Adrenal gland (tissue), 12 donors: ENCODE results near the gene GDAP2. TPM values are rescaled to one million over a fixed set of nuclear protein-coding genes. Genes with fewer than 3 reads are reported as not detected.

ENCODE experiments used
- DNase-seq, 7 donors: peaks; one replicate each; pipeline ENCODE4 v3.0.0-alpha.2; 2019 to 2020
- H3K27ac ChIP-seq, 5 donors: fragments of 200-600 bp; sonication (generic) in 4 of 5; 1 replicate in 3 of 5; 2 replicates in 2 of 5; pipeline versions ENCODE4 v1.5.1 to v1.8.0; 2016 to 2020; ENCODE audit warnings: mild to moderate bottlenecking in 1 of 5
- H3K27me3 ChIP-seq: fragments of 200-600 bp; 2 replicates; pipeline ENCODE4 v1.8.0; 2021
- H3K36me3 ChIP-seq, 2 donors: fragments of 200-600 bp; replicated peaks in 1 of 2; 1 replicate in 1 of 2; 2 replicates in 1 of 2; pipeline versions ENCODE4 v1.5.1 to v1.8.0; 2018 to 2022
- H3K4me1 ChIP-seq, 2 donors: fragments of 200-600 bp; replicated peaks in 1 of 2; 1 replicate in 1 of 2; 2 replicates in 1 of 2; pipeline versions ENCODE4 v1.5.1 to v1.8.0; 2018 to 2021
- H3K4me3 ChIP-seq, 4 donors: fragments of 200-600 bp; sonication (generic) in 3 of 4; one replicate each; pipeline ENCODE4 v1.5.1; 2016 to 2018
- H3K9me3 ChIP-seq, 3 donors: fragments of 200-600 bp; sonication (generic) in 1 of 3; replicated peaks in 1 of 3; 1 replicate in 2 of 3; 2 replicates in 1 of 3; pipeline versions ENCODE4 v1.5.1 to v1.8.0; 2016 to 2021
- POLR2A ChIP-seq, 2 donors: fragments of 450-650 bp; IDR thresholded peaks; one replicate each; pipeline ENCODE4 v1.6.1; 2017; ENCODE audit warnings: antibody characterized with exemption in 2 of 2, mild to moderate bottlenecking in 2 of 2, moderate library complexity in 1 of 2
- WGBS, 4 donors: extraction: QIAGEN DNeasy Blood & Tissue Kit in 2 of 4; methylation state at CpG; one replicate each; pipeline versions ENCODE4 v1.1.5 to v1.1.7; 2013 to 2017; 5-methylcytosine and 5-hydroxymethylcytosine counted together
- intact Hi-C, 2 donors: fragments of 100-400 bp; cut with DNase I; formaldehyde crosslinking; loops; one replicate each; pipeline versions ENCODE4 v1.14.1 to v1.15.0; 2022 to 2023
- polyA plus RNA-seq, 3 donors: library from polyadenylated mRNA; stranded (reverse); fragments of 200-250 nt in 2 of 3; fragments of 350-450 nt in 1 of 3; fragmentation: Illumina TruSeq in 1 of 3; extraction: RNeasy Lipid Tissue Mini Kit (QIAGEN cat#74804) in 1 of 3; gene quantifications; one replicate each; pipeline ENCODE4 v1.2.3, GENCODE V29; 2013 to 2014
- total RNA-seq, 9 donors: library from RNA; depleted of rRNA in 4 of 9; stranded (reverse); fragments of >200 nt in 4 of 9; fragments of 120-200 nt in 1 of 9; fragmentation: NEBNext Ultra II Directional in 1 of 9; extraction: Animal tissue kit (Norgen Biotek cat#: 25700) in 1 of 9; gene quantifications; one replicate each; pipeline versions ENCODE4 v1.1.0 to v1.2.4, GENCODE V29; 2013 to 2023
- TF ChIP-seq, protein P1 (sequence below), 6 experiments: fragments of 450-650 bp in 4 of 6; fragments of 200-600 bp in 2 of 6; sonication (generic) in 1 of 6; IDR thresholded peaks; 1 replicate in 5 of 6; 2 replicates in 1 of 6; pipeline versions ENCODE4 v1.5.1 to v1.8.0; 2016 to 2021; ENCODE audit warnings: antibody characterized with exemption in 6 of 6, mild to moderate bottlenecking in 2 of 6, moderate library complexity in 1 of 6
- donor health status: healthy with polysubstance abuse.
- donor health status: Bipolar disorder and iron deficiency.
- donor health status: DM: yes; HTN: yes; CAD: no.
- donor health status: DM: no; HTN: no; CAD: no.
- donor health status: DM: no; HTN: no; CAD: no.
- donor health status: DM: yes; HTN: yes; CAD: no.

Gene GDAP2
- total and polyA plus RNA-seq, 12 donors: 2.2 to 34.2 (median 22.4) TPM

DNA sequence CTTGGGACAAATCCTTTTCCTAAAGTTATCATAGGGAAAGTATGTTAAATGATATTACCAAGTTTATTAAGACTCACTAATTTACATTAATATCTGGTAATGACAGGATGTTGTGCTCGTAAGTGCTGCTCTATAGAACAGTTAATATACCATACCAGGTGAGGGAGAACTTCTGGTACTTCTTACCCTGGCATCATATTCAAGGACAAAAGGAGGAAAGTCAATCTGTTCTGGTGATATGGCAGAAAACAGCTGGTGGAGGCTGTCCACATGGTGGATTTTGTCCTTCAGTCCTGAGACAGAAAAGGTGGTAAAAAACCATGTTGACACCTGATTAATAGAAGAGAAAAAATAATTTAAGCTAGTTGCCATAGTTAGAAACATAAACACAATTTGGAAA lies 51.6 kb downstream of the GDAP2 start:
- no peak for DNase-seq
- TF ChIP-seq, protein P1, sequence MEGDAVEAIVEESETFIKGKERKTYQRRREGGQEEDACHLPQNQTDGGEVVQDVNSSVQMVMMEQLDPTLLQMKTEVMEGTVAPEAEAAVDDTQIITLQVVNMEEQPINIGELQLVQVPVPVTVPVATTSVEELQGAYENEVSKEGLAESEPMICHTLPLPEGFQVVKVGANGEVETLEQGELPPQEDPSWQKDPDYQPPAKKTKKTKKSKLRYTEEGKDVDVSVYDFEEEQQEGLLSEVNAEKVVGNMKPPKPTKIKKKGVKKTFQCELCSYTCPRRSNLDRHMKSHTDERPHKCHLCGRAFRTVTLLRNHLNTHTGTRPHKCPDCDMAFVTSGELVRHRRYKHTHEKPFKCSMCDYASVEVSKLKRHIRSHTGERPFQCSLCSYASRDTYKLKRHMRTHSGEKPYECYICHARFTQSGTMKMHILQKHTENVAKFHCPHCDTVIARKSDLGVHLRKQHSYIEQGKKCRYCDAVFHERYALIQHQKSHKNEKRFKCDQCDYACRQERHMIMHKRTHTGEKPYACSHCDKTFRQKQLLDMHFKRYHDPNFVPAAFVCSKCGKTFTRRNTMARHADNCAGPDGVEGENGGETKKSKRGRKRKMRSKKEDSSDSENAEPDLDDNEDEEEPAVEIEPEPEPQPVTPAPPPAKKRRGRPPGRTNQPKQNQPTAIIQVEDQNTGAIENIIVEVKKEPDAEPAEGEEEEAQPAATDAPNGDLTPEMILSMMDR (IDR thresholded peaks at IDR 0.05): no peak
- no peak for TF ChIP-seq POLR2A (IDR thresholded peaks at IDR 0.05)
- no peak overlapping the region for H3K27ac ChIP-seq
- H3K4me3 ChIP-seq: no peak overlapping the region
- peaks cover 0 to 18% of the 10 kb centered on the region in 2 donors for H3K36me3 ChIP-seq
- WGBS, 4 donors: 95 to 100% (median 97%) methylated on average over 1 of the region's 1 CpG
- no peaks in the 10 kb centered on the region for H3K4me1 ChIP-seq
- intact Hi-C loops: no loop called here
- H3K9me3 ChIP-seq: no peaks in the 10 kb centered on the region
- no peaks in the 10 kb centered on the region for H3K27me3 ChIP-seq

DNA sequence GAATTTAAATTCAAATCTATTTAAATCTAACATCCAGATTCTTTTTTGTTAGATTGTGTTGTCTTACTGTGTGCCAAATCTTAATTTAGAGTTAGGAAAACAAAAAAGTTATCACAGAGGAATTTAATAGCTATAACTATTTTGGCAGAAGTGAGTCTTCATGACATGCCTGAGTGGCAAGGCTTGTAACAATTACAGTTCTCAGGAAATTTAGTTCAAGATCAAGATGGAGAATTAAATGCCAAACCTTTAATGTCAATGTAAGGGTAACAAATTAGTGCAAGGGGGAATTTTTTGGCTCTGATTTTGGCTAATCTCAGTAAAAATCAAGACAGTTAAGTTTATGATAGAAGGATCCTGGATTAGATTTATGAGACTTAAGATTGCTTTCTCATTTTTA lies 58.4 kb downstream of the GDAP2 start:
- TF ChIP-seq, protein P1 (IDR thresholded peaks at IDR 0.05): no peak
- TF ChIP-seq POLR2A (IDR thresholded peaks at IDR 0.05): no peak
- H3K27ac ChIP-seq: no peak overlapping the region
- peaks cover 0 to 34% of the 10 kb centered on the region in 2 donors for H3K36me3 ChIP-seq
- no peaks in the 10 kb centered on the region for H3K27me3 ChIP-seq
- no peaks in the 10 kb centered on the region for H3K9me3 ChIP-seq
- no peak overlapping the region for H3K4me3 ChIP-seq
- no peaks in the 10 kb centered on the region for H3K4me1 ChIP-seq
- no peak for DNase-seq
- intact Hi-C loops: no loop called here

DNA sequence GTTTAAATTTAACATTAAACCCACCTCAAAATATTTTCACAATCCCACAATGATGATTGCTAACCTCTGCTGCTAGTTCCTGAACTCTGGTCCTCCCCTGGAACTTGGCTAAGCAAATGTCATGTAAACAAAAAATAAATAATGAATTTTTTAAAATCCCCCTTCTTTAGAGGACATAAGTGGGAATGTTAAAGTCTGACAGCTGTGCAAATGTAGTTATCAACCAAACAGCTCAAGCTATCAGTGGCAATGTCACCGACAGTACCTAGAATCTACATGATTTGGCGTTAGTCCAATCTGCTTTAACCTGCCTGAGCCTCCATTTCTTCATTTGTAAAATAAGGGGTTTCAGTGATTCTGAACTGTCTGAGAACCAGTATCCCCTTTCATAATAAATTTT lies 67.7 kb downstream of the GDAP2 start:
- DNase-seq: no peak
- no peaks in the 10 kb centered on the region for H3K27me3 ChIP-seq
- H3K4me1 ChIP-seq: no peaks in the 10 kb centered on the region
- peaks cover 0 to 15% of the 10 kb centered on the region in 2 donors for H3K36me3 ChIP-seq
- intact Hi-C loops: no loop called here
- no peaks in the 10 kb centered on the region for H3K9me3 ChIP-seq
- H3K4me3 ChIP-seq: no peak overlapping the region
- 80 to 90% (median 84%) methylated on average over 2 of the region's 2 CpGs for WGBS, 4 donors
- no peak overlapping the region for H3K27ac ChIP-seq
- TF ChIP-seq, protein P1 (IDR thresholded peaks at IDR 0.05): no peak
- TF ChIP-seq POLR2A (IDR thresholded peaks at IDR 0.05): no peak

DNA sequence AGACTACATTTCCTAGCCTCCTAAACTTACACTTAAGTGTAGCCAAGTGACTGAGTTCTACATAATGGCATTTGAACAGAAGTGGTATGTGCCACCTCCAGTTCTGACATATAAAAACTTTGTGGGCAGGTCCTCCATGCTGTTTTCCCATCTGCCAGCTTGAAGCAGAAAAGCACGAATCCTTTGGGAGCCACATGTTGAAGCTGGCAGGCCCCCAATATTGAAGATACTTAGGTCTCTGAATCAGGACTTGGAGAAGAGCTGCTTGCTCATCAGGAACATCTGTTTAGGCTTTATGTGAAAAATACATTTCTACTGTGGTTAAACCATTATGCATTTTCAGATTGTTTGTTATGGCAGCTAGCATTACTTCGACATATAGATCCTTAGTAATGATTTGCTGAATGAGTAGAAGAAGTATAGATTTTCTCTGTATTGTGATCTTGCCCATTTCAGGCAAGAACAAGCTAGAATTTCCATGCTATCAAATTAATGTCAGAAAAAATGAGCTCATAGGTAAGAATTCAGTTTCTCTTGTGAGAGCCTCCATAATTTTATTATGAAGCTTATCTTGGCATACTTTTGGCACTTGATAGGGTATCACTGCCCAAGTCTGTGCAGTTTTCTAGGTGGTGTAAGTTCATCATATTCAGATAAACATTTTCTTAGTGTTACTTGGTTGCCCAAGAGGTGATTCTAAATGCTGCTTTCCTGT lies 68.4 kb downstream of the GDAP2 start:
- no peak overlapping the region for H3K4me3 ChIP-seq
- intact Hi-C loops: no loop called here
- WGBS, 4 donors: 86 to 95% (median 89%) methylated on average over 2 of the region's 2 CpGs
- TF ChIP-seq POLR2A (IDR thresholded peaks at IDR 0.05): no peak
- TF ChIP-seq, protein P1 (IDR thresholded peaks at IDR 0.05): no peak
- H3K4me1 ChIP-seq: no peaks in the 10 kb centered on the region
- peaks cover 0 to 8% of the 10 kb centered on the region in 2 donors for H3K36me3 ChIP-seq
- no peak for DNase-seq
- no peaks in the 10 kb centered on the region for H3K9me3 ChIP-seq
- H3K27me3 ChIP-seq: no peaks in the 10 kb centered on the region
- no peak overlapping the region for H3K27ac ChIP-seq
